ENCODE results near the gene TRPV6.

DNA sequence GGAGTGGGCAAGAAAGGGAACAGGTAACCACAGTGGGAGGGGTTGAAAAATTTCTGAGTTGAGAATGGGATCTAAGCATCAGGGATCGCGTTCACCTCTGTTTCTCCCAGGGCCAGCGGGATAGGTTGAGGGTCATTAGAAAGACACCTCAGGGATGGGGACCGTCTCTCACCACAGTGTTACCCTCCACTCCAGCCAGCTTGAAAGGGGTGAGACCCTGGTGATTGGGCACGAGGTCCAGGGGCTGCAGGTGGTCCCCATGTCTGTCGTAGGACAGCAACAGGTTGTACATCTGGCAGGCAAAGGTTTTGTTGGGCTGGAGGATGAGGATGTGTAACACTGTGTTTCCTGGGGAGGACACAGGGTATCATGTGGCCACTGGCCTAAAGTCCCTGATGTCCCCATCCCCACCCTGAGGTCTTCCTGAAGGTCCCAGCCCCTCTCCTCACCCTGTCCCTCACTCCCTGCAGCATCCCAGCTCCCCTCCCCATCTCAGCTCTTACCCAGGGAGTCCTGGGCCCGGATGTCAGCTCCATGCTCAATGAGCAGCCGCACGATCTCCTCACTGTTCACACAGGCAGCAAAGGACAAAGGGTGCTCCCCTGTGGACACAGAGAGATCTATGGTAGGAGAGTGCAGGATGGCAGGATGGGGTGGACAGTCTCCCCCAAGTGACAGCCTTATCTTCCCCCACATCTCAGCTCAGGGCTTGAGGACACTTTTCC lies 9.1 kb downstream of the TRPV6 start:
- TF ChIP-seq, protein P1, sequence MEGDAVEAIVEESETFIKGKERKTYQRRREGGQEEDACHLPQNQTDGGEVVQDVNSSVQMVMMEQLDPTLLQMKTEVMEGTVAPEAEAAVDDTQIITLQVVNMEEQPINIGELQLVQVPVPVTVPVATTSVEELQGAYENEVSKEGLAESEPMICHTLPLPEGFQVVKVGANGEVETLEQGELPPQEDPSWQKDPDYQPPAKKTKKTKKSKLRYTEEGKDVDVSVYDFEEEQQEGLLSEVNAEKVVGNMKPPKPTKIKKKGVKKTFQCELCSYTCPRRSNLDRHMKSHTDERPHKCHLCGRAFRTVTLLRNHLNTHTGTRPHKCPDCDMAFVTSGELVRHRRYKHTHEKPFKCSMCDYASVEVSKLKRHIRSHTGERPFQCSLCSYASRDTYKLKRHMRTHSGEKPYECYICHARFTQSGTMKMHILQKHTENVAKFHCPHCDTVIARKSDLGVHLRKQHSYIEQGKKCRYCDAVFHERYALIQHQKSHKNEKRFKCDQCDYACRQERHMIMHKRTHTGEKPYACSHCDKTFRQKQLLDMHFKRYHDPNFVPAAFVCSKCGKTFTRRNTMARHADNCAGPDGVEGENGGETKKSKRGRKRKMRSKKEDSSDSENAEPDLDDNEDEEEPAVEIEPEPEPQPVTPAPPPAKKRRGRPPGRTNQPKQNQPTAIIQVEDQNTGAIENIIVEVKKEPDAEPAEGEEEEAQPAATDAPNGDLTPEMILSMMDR (IDR thresholded peaks at IDR 0.05): no peak
- TF ChIP-seq POLR2A (IDR thresholded peaks at IDR 0.05) (no peak), POLR2AphosphoS5 (IDR thresholded peaks at IDR 0.05) (no peak), EP300 (IDR thresholded peaks at IDR 0.05; ENCODE audit: low read depth) (no peak)
